GM19395 (cell line): Measurements from ENCODE around the gene RETSAT.

Experiments used
- ATAC-seq: cut with Tn5 transposase; IDR thresholded peaks from one replicate; pipeline ENCODE4 v1.9.1; 2021; ENCODE audit warnings: mild to moderate bottlenecking, moderate library complexity; ENCODE audit not compliant: unreplicated experiment

RETSAT gene

DNA sequence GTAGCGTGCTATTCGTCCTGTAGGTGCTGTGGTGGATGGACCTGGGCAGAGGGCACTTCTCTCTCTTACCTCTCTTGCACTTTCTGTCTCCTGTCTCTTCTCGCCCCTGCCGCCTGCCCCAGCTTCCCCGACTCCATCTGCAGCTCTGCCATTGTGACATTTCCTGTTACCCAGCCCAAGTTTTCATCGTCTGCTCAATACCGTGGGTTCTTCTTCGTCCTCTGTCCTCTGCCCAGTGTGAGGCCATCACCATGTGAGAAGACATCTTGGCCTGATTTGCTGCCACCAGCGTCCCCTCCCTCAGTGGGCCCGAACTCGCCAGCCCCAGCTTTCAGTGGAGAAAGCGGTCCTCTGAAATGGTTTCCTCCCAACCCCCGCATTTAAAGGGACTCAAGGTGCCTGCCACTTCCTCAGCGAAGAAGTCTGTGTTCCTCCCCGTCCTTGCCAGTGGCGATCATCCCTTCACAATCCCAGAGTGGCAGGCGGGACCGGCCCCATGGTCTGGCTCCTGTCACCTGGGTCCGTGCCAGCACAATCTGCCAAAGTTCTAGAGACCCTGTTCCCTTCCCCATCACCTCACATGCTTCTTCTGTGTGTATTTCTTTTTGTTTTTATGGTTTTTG is 44.5 kb downstream of the RETSAT start:
- ATAC-seq: peak; percentile 40

DNA sequence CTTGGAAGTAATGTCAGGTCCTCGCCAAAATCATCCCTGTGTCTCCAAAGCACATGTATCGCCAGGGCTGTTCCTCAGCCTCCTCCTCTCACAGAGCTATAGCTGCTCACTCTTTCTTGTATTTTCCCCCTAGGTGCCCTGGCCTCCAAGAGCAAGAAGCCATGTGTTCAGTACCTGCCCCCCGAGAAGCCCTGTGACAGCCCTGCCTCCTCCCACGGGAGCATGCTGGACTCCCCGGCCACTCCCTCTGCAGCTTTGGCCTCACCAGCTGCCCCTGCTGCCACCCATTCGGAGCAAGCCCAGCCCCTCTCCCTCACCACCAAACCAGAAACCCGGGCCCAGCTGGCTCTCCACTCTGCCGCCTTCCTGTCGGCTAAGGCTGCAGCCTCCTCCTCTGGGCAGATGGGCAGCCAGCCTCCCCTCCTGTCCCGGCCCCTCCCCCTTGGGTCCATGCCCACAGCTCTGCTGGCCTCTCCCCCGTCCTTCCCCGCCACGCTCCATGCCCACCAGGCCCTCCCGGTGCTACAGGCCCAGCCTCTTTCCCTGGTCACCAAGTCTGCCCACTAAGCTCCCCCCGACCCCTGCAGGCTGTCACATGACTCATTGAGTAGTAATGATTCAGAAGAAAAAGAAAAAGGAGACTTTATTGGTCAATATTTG is 45.3 kb downstream of the RETSAT start:
- peak; percentile 36 for ATAC-seq

DNA sequence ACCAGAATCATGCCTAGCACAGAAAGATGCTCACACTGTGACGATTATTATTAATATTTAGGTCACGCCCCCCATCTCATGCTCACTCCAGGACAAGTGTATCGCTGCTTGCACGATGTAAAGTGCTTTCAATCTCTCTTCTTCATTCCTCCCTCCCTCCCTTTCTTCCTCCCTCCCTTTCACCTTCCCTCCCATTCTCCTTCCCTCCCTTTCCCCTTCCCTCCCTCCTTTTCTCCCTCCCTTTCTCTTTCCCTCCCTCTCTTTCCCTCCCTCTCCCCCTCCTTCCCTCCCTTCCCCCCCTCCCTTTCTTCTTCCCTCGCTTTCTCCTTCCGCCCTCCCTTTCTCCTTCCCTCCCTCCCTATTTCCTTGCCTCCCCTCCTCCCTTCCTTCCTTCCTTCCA is 46.1 kb downstream of the RETSAT start:
- ATAC-seq: no peak

DNA sequence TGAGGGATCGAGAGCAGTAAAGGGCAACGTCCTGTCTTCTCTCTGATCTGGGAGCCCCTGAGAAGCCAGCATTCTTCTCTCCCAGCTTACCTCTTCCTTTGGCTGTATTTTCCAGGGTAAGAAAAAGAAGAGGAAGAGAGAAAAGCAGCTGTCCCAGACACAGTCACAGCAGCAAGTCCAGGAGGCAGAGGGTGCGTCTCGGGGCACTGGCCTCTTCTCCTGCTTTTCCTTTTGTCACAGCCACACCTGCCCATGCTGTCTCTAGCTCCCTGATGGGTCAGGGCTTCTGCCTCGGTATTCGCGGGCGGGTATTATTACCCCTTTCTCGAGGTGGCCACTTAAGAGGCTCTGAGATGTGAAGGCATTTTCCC is 46.8 kb downstream of the RETSAT start:
- no peak for ATAC-seq

DNA sequence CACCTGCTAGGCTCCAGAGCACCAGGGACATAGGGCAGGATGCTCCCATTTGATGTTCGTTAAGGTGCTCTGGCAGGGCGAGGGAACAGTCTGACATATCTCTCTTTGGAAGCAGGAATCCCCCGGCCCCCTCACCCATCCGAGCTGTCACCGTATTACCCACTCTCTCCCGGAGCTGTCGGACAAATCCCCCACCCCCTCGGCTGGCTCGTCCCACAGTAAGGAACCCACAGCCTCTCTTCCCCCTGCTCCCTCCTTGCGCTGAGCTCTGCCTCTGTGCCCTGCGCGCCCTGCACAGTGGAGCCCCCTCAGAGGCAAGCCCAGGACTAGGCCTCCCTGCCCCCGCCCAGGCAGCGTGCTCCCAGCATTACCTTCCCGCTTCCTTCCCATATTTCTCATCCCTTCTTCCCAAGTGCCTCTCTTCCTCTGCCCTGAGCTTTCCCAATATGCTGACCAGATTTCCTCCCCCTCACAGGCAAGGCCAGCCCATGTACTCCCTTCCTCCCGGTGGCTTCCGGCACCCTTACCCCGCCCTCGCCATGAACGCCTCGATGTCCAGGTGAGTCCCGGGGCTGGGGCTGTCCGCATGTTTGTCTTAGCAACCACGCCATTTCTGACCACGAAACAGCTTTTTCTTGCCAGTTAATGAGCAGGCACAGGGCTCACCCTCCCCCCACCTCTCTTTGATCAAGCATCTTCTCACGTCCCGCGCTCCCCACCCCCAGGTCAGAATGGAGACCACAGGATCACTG is 50.4 kb downstream of the RETSAT start:
- no peak for ATAC-seq

DNA sequence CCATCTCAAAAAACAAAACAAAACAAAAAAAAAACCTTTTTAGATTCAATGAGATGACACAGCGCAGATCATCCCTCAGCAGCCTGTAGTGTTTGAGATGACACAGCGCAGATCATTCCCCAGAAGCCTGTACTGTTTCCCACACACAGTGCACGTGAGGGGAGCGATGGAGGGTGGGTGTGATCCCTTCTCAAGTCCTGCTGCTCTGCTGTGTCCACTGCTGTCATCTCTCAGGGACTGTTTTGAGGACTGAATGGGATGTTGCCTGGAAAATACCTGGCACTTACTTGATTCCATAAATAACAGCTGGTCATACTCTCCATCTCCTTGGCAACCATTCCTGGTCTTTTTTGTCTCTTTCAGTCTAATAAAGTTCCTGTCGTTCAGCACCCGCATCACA is 52.2 kb downstream of the RETSAT start:
- ATAC-seq: no peak
